NB4 (cell line): ENCODE data around the gene MRPL53.

Experiments
- DNase-seq: peaks from one replicate; pipeline ENCODE4 v3.0.0; 2010; ENCODE audit warnings: low read depth
- H3K4me3 ChIP-seq: one replicate; pipeline ENCODE4 v1.5.1; 2011; ENCODE audit warnings: mild to moderate bottlenecking, low read depth, low read length, moderate library complexity
- CTCF ChIP-seq: IDR thresholded peaks from one replicate; pipeline ENCODE4 v1.5.1; 2012; ENCODE audit warnings: low read depth, low read length
- MYC ChIP-seq: IDR thresholded peaks from 2 replicates; pipeline ENCODE4 v1.6.1; 2011; ENCODE audit warnings: low read depth, low read length
- POLR2A ChIP-seq: IDR thresholded peaks from 2 replicates; pipeline ENCODE4 v1.6.1; 2011; ENCODE audit warnings: mild to moderate bottlenecking; ENCODE audit not compliant: insufficient read length; ENCODE audit errors: extremely low read depth
- TF ChIP-seq, protein P1 (sequence below): IDR thresholded peaks from 2 replicates; pipeline ENCODE4 v1.6.1; 2011; ENCODE audit warnings: low read depth, low read length

The MRPL53 gene

GRCh38 chr2:74428675-74429074, 43.8 kb downstream of the MRPL53 start:
- H3K4me3 ChIP-seq: no peak overlapping the region
- DNase-seq: no peak
- TF ChIP-seq MYC: no peak

- DNase-seq: no peak
- H3K4me3 ChIP-seq: no peak overlapping the region
- TF ChIP-seq POLR2A (no peak), CTCF (no peak), MYC (no peak)
- TF ChIP-seq, protein P1, sequence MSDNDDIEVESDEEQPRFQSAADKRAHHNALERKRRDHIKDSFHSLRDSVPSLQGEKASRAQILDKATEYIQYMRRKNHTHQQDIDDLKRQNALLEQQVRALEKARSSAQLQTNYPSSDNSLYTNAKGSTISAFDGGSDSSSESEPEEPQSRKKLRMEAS: no peak
Observed at GRCh38 chr2:74427551-74427950, 44.9 kb downstream of the MRPL53 start.

GRCh38 chr2:74426181-74426758, 46.2 kb downstream of the MRPL53 start:
- TF ChIP-seq POLR2A: no peak
- TF ChIP-seq CTCF: no peak
- TF ChIP-seq, protein P1: no peak
- no peak for TF ChIP-seq MYC
- DNase-seq: no peak
- no peak overlapping the region for H3K4me3 ChIP-seq

DNA sequence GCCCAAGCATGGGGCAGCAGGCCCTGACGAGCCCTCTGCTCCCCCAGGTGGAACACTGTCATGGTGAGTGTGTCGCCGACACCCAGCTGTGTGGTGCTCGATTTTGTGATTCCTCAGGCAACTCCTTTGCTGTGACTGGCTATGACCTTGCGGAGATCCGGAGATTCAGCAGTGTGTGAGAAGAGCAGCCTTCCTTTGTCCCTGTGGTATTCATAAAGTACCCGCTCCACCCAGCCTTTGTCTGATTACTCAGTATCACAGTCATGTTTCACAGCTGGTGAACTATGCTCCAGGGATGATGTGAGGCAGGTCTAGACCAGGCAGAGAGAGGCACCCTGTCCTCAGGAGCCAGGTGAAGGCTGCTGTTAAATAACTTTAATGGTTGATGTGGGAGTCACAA, 47.0 kb downstream of the MRPL53 start:
- no peak overlapping the region for H3K4me3 ChIP-seq
- TF ChIP-seq POLR2A (no peak), CTCF (no peak), MYC (no peak)
- TF ChIP-seq, protein P1: no peak
- DNase-seq: no peak

DNA sequence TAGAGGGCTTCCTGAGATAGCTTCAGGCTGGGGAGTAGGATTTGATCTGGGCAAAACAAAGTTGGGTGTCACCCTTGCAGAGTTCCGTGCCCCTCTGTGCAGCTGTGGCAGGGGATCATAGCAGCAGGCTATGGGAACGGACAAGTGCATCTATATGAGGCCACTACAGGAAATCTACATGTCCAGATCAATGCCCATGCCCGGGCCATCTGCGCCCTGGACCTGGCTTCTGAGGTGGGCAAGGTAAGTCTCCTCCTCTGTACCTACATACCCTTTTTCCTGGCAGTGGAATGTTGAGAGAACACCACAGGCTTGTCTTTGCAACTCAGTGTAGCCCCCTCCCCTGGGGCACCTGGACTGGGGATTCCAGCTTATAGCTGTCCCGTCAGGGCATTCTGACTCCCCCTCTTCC, 47.5 kb downstream of the MRPL53 start:
- DNase-seq: no peak
- no peak overlapping the region for H3K4me3 ChIP-seq
- TF ChIP-seq MYC: no peak
- TF ChIP-seq, protein P1: no peak
- TF ChIP-seq CTCF: no peak
- TF ChIP-seq POLR2A: no peak

DNA sequence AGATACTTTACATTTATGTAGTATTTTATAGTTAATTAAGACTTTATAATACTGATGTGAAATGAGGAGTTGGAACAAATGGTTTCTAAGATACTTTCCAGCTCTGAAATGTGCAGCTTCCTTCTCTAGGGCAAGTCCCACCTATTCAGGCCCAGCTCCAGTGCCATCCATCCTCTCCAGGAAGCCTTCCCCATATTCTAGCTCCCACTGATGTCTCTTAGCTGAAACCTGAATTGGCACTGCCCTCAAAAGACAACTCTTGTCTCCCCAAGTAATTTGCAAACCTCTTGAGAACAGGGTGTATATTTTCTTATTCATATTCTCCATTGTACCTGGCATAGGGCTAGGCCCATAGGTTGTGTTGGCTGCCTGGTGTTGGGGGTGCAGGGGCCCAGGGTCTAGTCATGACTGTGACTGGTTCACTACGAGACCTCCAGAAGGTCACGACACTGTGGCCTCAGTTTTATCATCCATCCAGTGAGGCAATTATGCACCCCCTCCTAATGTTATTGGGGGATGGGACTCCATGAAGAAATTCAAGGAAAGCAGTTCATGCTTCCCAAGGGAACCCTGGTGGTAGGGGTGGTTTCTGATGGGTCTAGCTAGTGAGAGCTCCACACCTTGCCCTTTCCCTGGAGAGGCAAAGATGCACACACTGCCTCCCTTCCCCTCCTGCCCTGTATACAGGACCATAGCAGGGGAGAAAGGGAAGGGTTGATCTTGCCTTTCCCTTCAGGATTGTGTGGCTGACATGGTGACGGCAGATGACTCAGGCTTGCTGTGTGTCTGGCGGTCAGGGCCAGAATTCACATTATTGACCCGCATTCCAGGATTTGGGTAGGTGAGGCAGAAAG, 48.1 kb downstream of the MRPL53 start:
- DNase-seq: no peak
- no peak overlapping the region for H3K4me3 ChIP-seq
- TF ChIP-seq, protein P1: no peak
- TF ChIP-seq CTCF (no peak), MYC (no peak), POLR2A (no peak)
